Trophoblast cell (in vitro differentiated cells and primary cell): Measurements from ENCODE around the gene B3GALNT2.
A peak's percentile ranks its signal among the peaks of the same experiment; 100 is the strongest.

Source experiments
- DNase-seq, 2 donors: peaks; one replicate each; pipeline ENCODE4 v3.0.0-alpha.2; 2016
- H2AFZ ChIP-seq: 2 replicates; pipeline ENCODE4 v1.6.1; 2013; ENCODE audit warnings: low read length, moderate library complexity, mild to moderate bottlenecking; ENCODE audit not compliant: insufficient read depth, poor library complexity
- H2AK5ac ChIP-seq: 2 replicates; pipeline ENCODE4 v1.6.1; 2013; ENCODE audit warnings: mild to moderate bottlenecking, low read length
- H2BK120ac ChIP-seq: 2 replicates; pipeline ENCODE4 v1.6.1; 2013; ENCODE audit warnings: low read length, mild to moderate bottlenecking, moderate library complexity; ENCODE audit not compliant: insufficient read depth, poor library complexity
- H2BK12ac ChIP-seq: 2 replicates; pipeline ENCODE4 v1.6.1; 2013; ENCODE audit warnings: mild to moderate bottlenecking, low read length, moderate library complexity
- H2BK5ac ChIP-seq: 2 replicates; pipeline ENCODE4 v1.6.1; 2013; ENCODE audit warnings: low read length, low read depth, moderate library complexity, mild to moderate bottlenecking; ENCODE audit not compliant: poor library complexity
- H3K14ac ChIP-seq: 2 replicates; pipeline ENCODE4 v1.6.1; 2013; ENCODE audit warnings: mild to moderate bottlenecking, low read length
- H3K18ac ChIP-seq: 2 replicates; pipeline ENCODE4 v1.6.1; 2013; ENCODE audit warnings: mild to moderate bottlenecking, low read length
- H3K23ac ChIP-seq: 2 replicates; pipeline ENCODE4 v1.6.1; 2013; ENCODE audit warnings: low read length
- H3K27ac ChIP-seq: 2 replicates; pipeline ENCODE4 v1.5.1; 2013; ENCODE audit warnings: low read depth, mild to moderate bottlenecking, inconsistent platforms, low read length, moderate library complexity
- H3K27me3 ChIP-seq: 2 replicates; pipeline ENCODE4 v1.6.1; 2013; ENCODE audit warnings: inconsistent platforms, mild to moderate bottlenecking, low read length, moderate library complexity; ENCODE audit not compliant: insufficient read depth
- H3K36me3 ChIP-seq, 2 experiments: 1 replicate in 1 of 2; 2 replicates in 1 of 2; pipeline ENCODE4 v1.6.1; 2013; ENCODE audit warnings: low read length in 2 of 2, mild to moderate bottlenecking in 2 of 2, moderate library complexity in 1 of 2; ENCODE audit not compliant: insufficient read depth in 2 of 2, control insufficient read depth in 1 of 2
- H3K4ac ChIP-seq: 2 replicates; pipeline ENCODE4 v1.6.1; 2013; ENCODE audit warnings: low read depth, mild to moderate bottlenecking, low read length, moderate library complexity
- H3K4me1 ChIP-seq, 2 experiments: 1 replicate in 1 of 2; 2 replicates in 1 of 2; pipeline ENCODE4 v1.6.1; 2013; ENCODE audit warnings: low read length in 2 of 2, mild to moderate bottlenecking in 2 of 2, moderate library complexity in 1 of 2; ENCODE audit not compliant: insufficient read depth in 2 of 2, control insufficient read depth in 1 of 2
- H3K4me2 ChIP-seq: 2 replicates; pipeline ENCODE4 v1.6.1; 2013; ENCODE audit warnings: inconsistent platforms, mild to moderate bottlenecking, low read length, moderate library complexity
- H3K4me3 ChIP-seq: 2 replicates; pipeline ENCODE4 v1.5.1; 2013; ENCODE audit warnings: mild to moderate bottlenecking, low read depth, low read length, inconsistent platforms
- H3K79me1 ChIP-seq: one replicate; pipeline ENCODE4 v1.6.1; 2013; ENCODE audit warnings: low read length
- H3K79me2 ChIP-seq: 2 replicates; pipeline ENCODE4 v1.6.1; 2013; ENCODE audit warnings: low read length, mild to moderate bottlenecking; ENCODE audit not compliant: control insufficient read depth, insufficient read depth, poor library complexity
- H3K9ac ChIP-seq: 2 replicates; pipeline ENCODE4 v1.6.1; 2013; ENCODE audit warnings: mild to moderate bottlenecking, low read length
- H3K9me3 ChIP-seq: 2 replicates; pipeline ENCODE4 v1.6.1; 2013; ENCODE audit warnings: low read depth, mild to moderate bottlenecking, control low read depth, inconsistent platforms, low read length; ENCODE audit not compliant: insufficient read depth
- H4K12ac ChIP-seq: 2 replicates; pipeline ENCODE4 v1.6.1; 2013; ENCODE audit warnings: low read depth, mild to moderate bottlenecking, low read length, moderate library complexity
- H4K8ac ChIP-seq: 2 replicates; pipeline ENCODE4 v1.6.1; 2013; ENCODE audit warnings: low read depth, mild to moderate bottlenecking, low read length, moderate library complexity
- H4K91ac ChIP-seq: one replicate; pipeline ENCODE4 v1.6.1; 2013; ENCODE audit warnings: low read depth, mild to moderate bottlenecking, low read length, moderate library complexity
- WGBS: extraction: QIAGEN DNeasy Blood & Tissue Kit; methylation state at CpG from one replicate; pipeline ENCODE4 v1.1.7; 2013; ENCODE audit warnings: missing lambda C conversion rate; ENCODE audit not compliant: insufficient read length, insufficient coverage; ENCODE audit errors: extremely low coverage; 5-methylcytosine and 5-hydroxymethylcytosine counted together

B3GALNT2 gene

GRCh38 chr1:235507623-235508022, 3.4 kb upstream of the B3GALNT2 start:
- H3K9me3 ChIP-seq = no peaks in the 10 kb centered on the region
- H3K4me2 ChIP-seq = no peak overlapping the region
- H3K27ac ChIP-seq = no peak overlapping the region
- DNase-seq = no peak
- no peak overlapping the region for H3K14ac ChIP-seq
- H4K12ac ChIP-seq = no peak overlapping the region
- no peak overlapping the region for H2BK5ac ChIP-seq
- H3K23ac ChIP-seq = no peak overlapping the region
- no peak overlapping the region for H2BK12ac ChIP-seq
- no peak overlapping the region for H2BK120ac ChIP-seq
- H3K18ac ChIP-seq = no peak overlapping the region
- H3K36me3 ChIP-seq = no peaks in the 10 kb centered on the region
- no CpG with 5 or more reads among the region's 3 CpGs for WGBS
- no peak overlapping the region for H4K8ac ChIP-seq
- no peak overlapping the region for H4K91ac ChIP-seq
- H2AK5ac ChIP-seq = no peak overlapping the region
- no peak overlapping the region for H3K4ac ChIP-seq
- H3K4me1 ChIP-seq = no peaks in the 10 kb centered on the region
- H2AFZ ChIP-seq = no peak overlapping the region
- no peak overlapping the region for H3K9ac ChIP-seq
- peaks cover 6% of the 10 kb centered on the region for H3K79me2 ChIP-seq
- no peak overlapping the region for H3K4me3 ChIP-seq
- H3K79me1 ChIP-seq = peaks cover 10% of the 10 kb centered on the region
- H3K27me3 ChIP-seq = no peaks in the 10 kb centered on the region

GRCh38 chr1:235504494-235505222, 406 bp upstream of the B3GALNT2 start:
- Histone ChIP-seq H4K91ac (peak overlapping the region; percentile 33), H2BK5ac (peak overlapping the region; percentile 49), H3K18ac (peak overlapping the region; percentile 33), H3K14ac (peak overlapping the region; percentile 42), H4K8ac (peak overlapping the region; percentile 80), H3K79me2 (peaks cover 8% of the 10 kb centered on the region), H3K79me1 (peaks cover 10% of the 10 kb centered on the region), H3K4ac (peak overlapping the region; percentile 2), H3K4me1 (no peaks in the 10 kb centered on the region), H3K9me3 (no peaks in the 10 kb centered on the region), H4K12ac (peak overlapping the region; percentile 82), H2BK12ac (no peak overlapping the region), H3K23ac (no peak overlapping the region), H3K9ac (peak overlapping the region; percentile 83), H2BK120ac (peak overlapping the region; percentile 67), H3K27me3 (no peaks in the 10 kb centered on the region), H2AFZ (peak overlapping the region; percentile 97), H3K4me2 (peak overlapping the region; percentile 65), H3K27ac (peak overlapping the region; percentile 86), H3K4me3 (peak overlapping the region; percentile 79), H3K36me3 (no peaks in the 10 kb centered on the region), H2AK5ac (no peak overlapping the region)
- peak; percentile 99 to 100 for DNase-seq
- no CpG with 5 or more reads among the region's 61 CpGs for WGBS

GRCh38 chr1:235503403-235504121, 690 bp downstream of the B3GALNT2 start:
- peak overlapping the region; percentile 30 for H4K8ac ChIP-seq
- peak; percentile 70 to 82 for DNase-seq
- no peak overlapping the region for H3K4ac ChIP-seq
- H2BK120ac ChIP-seq = no peak overlapping the region
- H3K4me2 ChIP-seq = peak overlapping the region; percentile 98
- peak overlapping the region; percentile 19 for H2BK12ac ChIP-seq
- no peaks in the 10 kb centered on the region for H3K9me3 ChIP-seq
- peak overlapping the region; percentile 80 for H3K27ac ChIP-seq
- peak overlapping the region; percentile 98 for H3K4me3 ChIP-seq
- peak overlapping the region; percentile 67 for H2BK5ac ChIP-seq
- no peak overlapping the region for H4K12ac ChIP-seq
- H3K36me3 ChIP-seq = no peaks in the 10 kb centered on the region
- no CpG with 5 or more reads among the region's 49 CpGs for WGBS
- peaks cover 8% of the 10 kb centered on the region for H3K79me2 ChIP-seq
- peak overlapping the region; percentile 91 for H3K9ac ChIP-seq
- H3K14ac ChIP-seq = peak overlapping the region; percentile 55
- peak overlapping the region; percentile 89 for H2AFZ ChIP-seq
- no peaks in the 10 kb centered on the region for H3K4me1 ChIP-seq
- no peak overlapping the region for H3K23ac ChIP-seq
- H2AK5ac ChIP-seq = no peak overlapping the region
- H3K18ac ChIP-seq = peak overlapping the region; percentile 60
- no peaks in the 10 kb centered on the region for H3K27me3 ChIP-seq
- no peak overlapping the region for H4K91ac ChIP-seq
- H3K79me1 ChIP-seq = peaks cover 10% of the 10 kb centered on the region

- Histone ChIP-seq H3K27ac (no peak overlapping the region), H3K4ac (no peak overlapping the region), H3K9me3 (no peaks in the 10 kb centered on the region), H2AFZ (no peak overlapping the region), H4K8ac (no peak overlapping the region), H3K14ac (no peak overlapping the region), H3K79me2 (peaks cover 10% of the 10 kb centered on the region), H3K4me1 (no peaks in the 10 kb centered on the region), H4K12ac (no peak overlapping the region), H2BK5ac (no peak overlapping the region), H3K79me1 (peaks cover 10% of the 10 kb centered on the region), H3K27me3 (no peaks in the 10 kb centered on the region), H3K23ac (no peak overlapping the region), H2BK12ac (no peak overlapping the region), H2BK120ac (no peak overlapping the region), H4K91ac (no peak overlapping the region), H3K4me2 (peak overlapping the region; percentile 98), H2AK5ac (no peak overlapping the region), H3K18ac (no peak overlapping the region), H3K4me3 (no peak overlapping the region), H3K9ac (no peak overlapping the region), H3K36me3 (no peaks in the 10 kb centered on the region)
- WGBS = no CpG with 5 or more reads among the region's 5 CpGs
- DNase-seq = no peak
Measured at GRCh38 chr1:235502601-235503402, 1.4 kb downstream of the B3GALNT2 start.
